ENCODE results near the gene SELENOM.

Gene SELENOM

DNA sequence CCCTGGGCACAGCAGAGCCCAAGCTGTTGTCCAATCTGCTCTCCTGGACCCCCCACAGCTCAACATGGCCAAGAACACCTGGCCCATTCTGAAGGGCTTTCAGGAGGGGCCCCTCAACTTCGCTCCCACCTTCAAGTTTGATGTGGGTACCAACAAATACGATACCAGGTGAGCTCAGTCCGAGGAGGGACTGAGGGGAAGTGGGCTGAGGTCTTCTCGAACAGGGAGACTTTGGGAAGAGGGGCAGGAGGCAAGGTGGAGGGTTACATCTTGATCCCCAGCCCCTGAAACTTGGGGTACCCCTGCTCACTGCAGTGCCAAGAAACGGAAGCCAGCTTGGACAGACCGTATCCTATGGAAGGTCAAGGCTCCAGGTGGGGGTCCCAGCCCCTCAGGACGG is 20.8 kb upstream of the SELENOM start:
- Histone ChIP-seq H3K27ac (ENCODE audit: low read length, poor library complexity, severe bottlenecking) (no peak overlapping the region), H3K36me3 (ENCODE audit: control insufficient read depth in 1 of 2, insufficient read depth in 2 of 2, low read depth in 1 of 2, low read length in 2 of 2) (peaks cover 0 to 6% of the 10 kb centered on the region in 2 experiments)
- 92% methylated on average over 7 of the region's 7 CpGs for WGBS

GRCh38 chr22:31127181-31127772 is 19.9 kb upstream of the SELENOM start:
- DNase-seq, result no peak
- 83% methylated on average over 19 of the region's 19 CpGs for WGBS

More for the DNA sequence above, 20.8 kb upstream of the SELENOM start:
- H3K4ac ChIP-seq (ENCODE audit: low read depth in 1 of 2, low read length in 2 of 2), result no peak overlapping the region
- H3K18ac ChIP-seq (ENCODE audit: low read depth in 1 of 2, low read length in 2 of 2), result no peak overlapping the region
- H2AFZ ChIP-seq (ENCODE audit: low read depth, low read length), result no peak overlapping the region
- no peak overlapping the region for H3K14ac ChIP-seq (ENCODE audit: low read length in 2 of 2)
- H2AK5ac ChIP-seq (ENCODE audit: low read length, severe bottlenecking), result no peak overlapping the region
- H3K27me3 ChIP-seq (ENCODE audit: control insufficient read depth in 1 of 2, insufficient read depth in 1 of 2, low read length in 2 of 2), result peaks cover 4 to 45% of the 10 kb centered on the region in 2 experiments
- no peak overlapping the region for H4K91ac ChIP-seq (ENCODE audit: low read length)
- no peaks in the 10 kb centered on the region for H3K79me1 ChIP-seq (replicated peaks; ENCODE audit: low read length, poor library complexity, severe bottlenecking)
- H3K9me3 ChIP-seq (ENCODE audit: control insufficient read depth, low read length), result no peaks in the 10 kb centered on the region
- no peak overlapping the region for H2BK120ac ChIP-seq (ENCODE audit: low read depth, low read length)
- H2BK12ac ChIP-seq (ENCODE audit: low read length in 2 of 2), result no peak overlapping the region
- H3K4me1 ChIP-seq (ENCODE audit: control insufficient read depth, insufficient read depth, low read depth, low read length), result peaks cover 8% of the 10 kb centered on the region
- H3K4me3 ChIP-seq (ENCODE audit: insufficient read depth in 1 of 2, low read depth in 1 of 2, low read length in 2 of 2), result no peak overlapping the region
- no peak for DNase-seq
- H3K9ac ChIP-seq (ENCODE audit: low read length), result no peak overlapping the region
- H3K23ac ChIP-seq (ENCODE audit: low read length in 2 of 2), result no peak overlapping the region
- H4K8ac ChIP-seq (ENCODE audit: low read length), result no peak overlapping the region
- no peak overlapping the region for H2BK5ac ChIP-seq (ENCODE audit: low read depth, low read length, poor library complexity, severe bottlenecking)
- H2BK15ac ChIP-seq (ENCODE audit: low read depth, poor library complexity, severe bottlenecking), result no peak overlapping the region
- H3K4me2 ChIP-seq (ENCODE audit: low read length, poor library complexity, severe bottlenecking), result no peak overlapping the region

DNA sequence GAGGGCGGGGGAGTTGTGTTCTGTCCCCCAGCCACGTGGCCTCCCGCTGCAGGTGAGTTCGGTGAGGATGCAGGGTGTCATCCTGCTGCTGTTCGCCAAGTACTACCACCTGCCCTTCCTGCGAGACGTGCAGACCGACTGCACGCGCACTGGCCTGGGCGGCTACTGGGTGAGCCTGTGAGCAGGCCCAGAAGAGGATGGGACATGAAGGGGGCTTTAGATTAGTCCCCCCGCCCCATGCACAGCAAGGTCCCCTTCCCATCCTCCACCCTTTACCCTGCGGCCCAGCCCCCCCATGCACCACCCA is 19.5 kb upstream of the SELENOM start:
- no peak overlapping the region for H2BK120ac ChIP-seq (ENCODE audit: low read depth, low read length)
- no peak overlapping the region for H2BK15ac ChIP-seq (ENCODE audit: low read depth, poor library complexity, severe bottlenecking)
- peaks cover 4 to 56% of the 10 kb centered on the region in 2 experiments for H3K27me3 ChIP-seq (ENCODE audit: control insufficient read depth in 1 of 2, insufficient read depth in 1 of 2, low read length in 2 of 2)
- peaks cover 17% of the 10 kb centered on the region for H3K4me1 ChIP-seq (ENCODE audit: control insufficient read depth, insufficient read depth, low read depth, low read length)
- no peak overlapping the region for H3K4ac ChIP-seq (ENCODE audit: low read depth in 1 of 2, low read length in 2 of 2)
- no peak overlapping the region for H3K9ac ChIP-seq (ENCODE audit: low read length)
- peaks cover 0 to 3% of the 10 kb centered on the region in 2 experiments for H3K36me3 ChIP-seq (ENCODE audit: control insufficient read depth in 1 of 2, insufficient read depth in 2 of 2, low read depth in 1 of 2, low read length in 2 of 2)
- no peak overlapping the region for H2AFZ ChIP-seq (ENCODE audit: low read depth, low read length)
- no peak for DNase-seq
- H4K91ac ChIP-seq (ENCODE audit: low read length), result no peak overlapping the region
- H4K8ac ChIP-seq (ENCODE audit: low read length), result no peak overlapping the region
- no peaks in the 10 kb centered on the region for H3K79me1 ChIP-seq (replicated peaks; ENCODE audit: low read length, poor library complexity, severe bottlenecking)
- no peak overlapping the region for H3K18ac ChIP-seq (ENCODE audit: low read depth in 1 of 2, low read length in 2 of 2)
- no peaks in the 10 kb centered on the region for H3K9me3 ChIP-seq (ENCODE audit: control insufficient read depth, low read length)
- no peak overlapping the region for H3K27ac ChIP-seq (ENCODE audit: low read length, poor library complexity, severe bottlenecking)
- H3K14ac ChIP-seq (ENCODE audit: low read length in 2 of 2), result no peak overlapping the region
- 82% methylated on average over 6 of the region's 13 CpGs for WGBS
- H2BK5ac ChIP-seq (ENCODE audit: low read depth, low read length, poor library complexity, severe bottlenecking), result no peak overlapping the region
- no peak overlapping the region for H2BK12ac ChIP-seq (ENCODE audit: low read length in 2 of 2)
- H3K23ac ChIP-seq (ENCODE audit: low read length in 2 of 2), result no peak overlapping the region
- no peak overlapping the region for H2AK5ac ChIP-seq (ENCODE audit: low read length, severe bottlenecking)
- no peak overlapping the region for H3K4me3 ChIP-seq (ENCODE audit: insufficient read depth in 1 of 2, low read depth in 1 of 2, low read length in 2 of 2)
- H3K4me2 ChIP-seq (ENCODE audit: low read length, poor library complexity, severe bottlenecking), result no peak overlapping the region

More at GRCh38 chr22:31127181-31127772, 19.9 kb upstream of the SELENOM start:
- Histone ChIP-seq H4K8ac (ENCODE audit: low read length) (no peak overlapping the region), H3K4me1 (ENCODE audit: control insufficient read depth, insufficient read depth, low read depth, low read length) (peaks cover 15% of the 10 kb centered on the region), H3K9me3 (ENCODE audit: control insufficient read depth, low read length) (no peaks in the 10 kb centered on the region), H3K4me2 (ENCODE audit: low read length, poor library complexity, severe bottlenecking) (no peak overlapping the region), H3K36me3 (ENCODE audit: control insufficient read depth in 1 of 2, insufficient read depth in 2 of 2, low read depth in 1 of 2, low read length in 2 of 2) (peaks cover 0 to 3% of the 10 kb centered on the region in 2 experiments), H3K79me1 (replicated peaks; ENCODE audit: low read length, poor library complexity, severe bottlenecking) (no peaks in the 10 kb centered on the region), H2BK12ac (ENCODE audit: low read length in 2 of 2) (no peak overlapping the region), H3K27me3 (ENCODE audit: control insufficient read depth in 1 of 2, insufficient read depth in 1 of 2, low read length in 2 of 2) (peaks cover 4 to 54% of the 10 kb centered on the region in 2 experiments), H2AK5ac (ENCODE audit: low read length, severe bottlenecking) (no peak overlapping the region), H3K9ac (ENCODE audit: low read length) (no peak overlapping the region), H3K4me3 (ENCODE audit: insufficient read depth in 1 of 2, low read depth in 1 of 2, low read length in 2 of 2) (no peak overlapping the region), H2BK5ac (ENCODE audit: low read depth, low read length, poor library complexity, severe bottlenecking) (no peak overlapping the region), H2BK120ac (ENCODE audit: low read depth, low read length) (no peak overlapping the region), H2BK15ac (ENCODE audit: low read depth, poor library complexity, severe bottlenecking) (no peak overlapping the region), H3K18ac (ENCODE audit: low read depth in 1 of 2, low read length in 2 of 2) (no peak overlapping the region), H3K14ac (ENCODE audit: low read length in 2 of 2) (no peak overlapping the region), H3K4ac (ENCODE audit: low read depth in 1 of 2, low read length in 2 of 2) (no peak overlapping the region), H4K91ac (ENCODE audit: low read length) (no peak overlapping the region), H3K23ac (ENCODE audit: low read length in 2 of 2) (no peak overlapping the region), H3K27ac (ENCODE audit: low read length, poor library complexity, severe bottlenecking) (no peak overlapping the region), H2AFZ (ENCODE audit: low read depth, low read length) (no peak overlapping the region)

- H3K4me2 ChIP-seq (ENCODE audit: low read length, poor library complexity, severe bottlenecking), result no peak overlapping the region
- 90% methylated on average over 22 of the region's 22 CpGs for WGBS
- H2BK15ac ChIP-seq (ENCODE audit: low read depth, poor library complexity, severe bottlenecking), result no peak overlapping the region
- H2BK12ac ChIP-seq (ENCODE audit: low read length in 2 of 2), result no peak overlapping the region
- H2BK5ac ChIP-seq (ENCODE audit: low read depth, low read length, poor library complexity, severe bottlenecking), result no peak overlapping the region
- H3K4me3 ChIP-seq (ENCODE audit: insufficient read depth in 1 of 2, low read depth in 1 of 2, low read length in 2 of 2), result no peak overlapping the region
- no peak overlapping the region for H3K27ac ChIP-seq (ENCODE audit: low read length, poor library complexity, severe bottlenecking)
- no peak overlapping the region for H3K23ac ChIP-seq (ENCODE audit: low read length in 2 of 2)
- no peak overlapping the region for H4K8ac ChIP-seq (ENCODE audit: low read length)
- no peak for DNase-seq
- H3K4me1 ChIP-seq (ENCODE audit: control insufficient read depth, insufficient read depth, low read depth, low read length), result peaks cover 17% of the 10 kb centered on the region
- H3K36me3 ChIP-seq (ENCODE audit: control insufficient read depth in 1 of 2, insufficient read depth in 2 of 2, low read depth in 1 of 2, low read length in 2 of 2), result peaks cover 0 to 3% of the 10 kb centered on the region in 2 experiments
- H3K9me3 ChIP-seq (ENCODE audit: control insufficient read depth, low read length), result no peaks in the 10 kb centered on the region
- H3K14ac ChIP-seq (ENCODE audit: low read length in 2 of 2), result no peak overlapping the region
- H3K27me3 ChIP-seq (ENCODE audit: control insufficient read depth in 1 of 2, insufficient read depth in 1 of 2, low read length in 2 of 2), result peaks cover 4 to 56% of the 10 kb centered on the region in 2 experiments
- no peak overlapping the region for H3K9ac ChIP-seq (ENCODE audit: low read length)
- H2AFZ ChIP-seq (ENCODE audit: low read depth, low read length), result no peak overlapping the region
- H4K91ac ChIP-seq (ENCODE audit: low read length), result no peak overlapping the region
- H2BK120ac ChIP-seq (ENCODE audit: low read depth, low read length), result no peak overlapping the region
- no peak overlapping the region for H3K18ac ChIP-seq (ENCODE audit: low read depth in 1 of 2, low read length in 2 of 2)
- H2AK5ac ChIP-seq (ENCODE audit: low read length, severe bottlenecking), result no peak overlapping the region
- H3K4ac ChIP-seq (ENCODE audit: low read depth in 1 of 2, low read length in 2 of 2), result no peak overlapping the region
- no peaks in the 10 kb centered on the region for H3K79me1 ChIP-seq (replicated peaks; ENCODE audit: low read length, poor library complexity, severe bottlenecking)
Observed at GRCh38 chr22:31126128-31126868, 18.9 kb upstream of the SELENOM start.

All from mesenchymal stem cell (in vitro differentiated cells and primary cell).